COLO668 (cell line): Measurements from ENCODE around the gene PTPRD.

ENCODE experiments used
- DNase-seq: peaks from one replicate; lab custom pipeline; 2025; ENCODE audit not compliant: unreplicated experiment; lab: John Stamatoyannopoulos, UW

PTPRD gene

GRCh38 chr9:10612641-10613398 is at the start of gene PTPRD:
Gene PTPRD (minus strand): TSS chr9:10613002.
- DNase-seq, result peak; percentile 73

GRCh38 chr9:10661994-10662393 is 49.2 kb upstream of the PTPRD start:
- DNase-seq, result no peak

GRCh38 chr9:10661376-10661775 is 48.6 kb upstream of the PTPRD start:
- no peak for DNase-seq

- DNase-seq, result no peak
These were observed 38.2 kb upstream of the PTPRD start for GRCh38 chr9:10651012-10651411.

- no peak for DNase-seq
These were observed 36.3 kb upstream of the PTPRD start for GRCh38 chr9:10649076-10649475.

- DNase-seq, result no peak
These were observed 21.0 kb upstream of the PTPRD start for GRCh38 chr9:10633785-10634184.

- no peak for DNase-seq
These were observed 1.5 kb upstream of the PTPRD start for GRCh38 chr9:10614196-10614800.

- no peak for DNase-seq
These were observed 617 bp upstream of the PTPRD start for GRCh38 chr9:10613419-10613818.

GRCh38 chr9:10605388-10605787 is 7.4 kb downstream of the PTPRD start:
- no peak for DNase-seq

- DNase-seq, result no peak
These were observed 7.9 kb downstream of the PTPRD start for GRCh38 chr9:10604927-10605326.

- DNase-seq, result no peak
These were observed 15.0 kb downstream of the PTPRD start for GRCh38 chr9:10597801-10598200.

- DNase-seq, result no peak
These were observed 18.3 kb downstream of the PTPRD start for GRCh38 chr9:10594482-10594881.

GRCh38 chr9:10586407-10586806 is 26.4 kb downstream of the PTPRD start:
- DNase-seq, result no peak

GRCh38 chr9:10571699-10572098 is 41.1 kb downstream of the PTPRD start:
- DNase-seq, result no peak

GRCh38 chr9:10566848-10567247 is 46.0 kb downstream of the PTPRD start:
- DNase-seq, result no peak

GRCh38 chr9:10562581-10563343 is 50.0 kb downstream of the PTPRD start:
- DNase-seq, result no peak

- no peak for DNase-seq
These were observed 64.5 kb downstream of the PTPRD start for GRCh38 chr9:10548348-10548747.

GRCh38 chr9:10538073-10538472 is 74.7 kb downstream of the PTPRD start:
- no peak for DNase-seq

GRCh38 chr9:10534850-10535249 is 78.0 kb downstream of the PTPRD start:
- no peak for DNase-seq

- no peak for DNase-seq
These were observed 86.8 kb downstream of the PTPRD start for GRCh38 chr9:10525972-10526371.

- DNase-seq, result no peak
These were observed 89.6 kb downstream of the PTPRD start for GRCh38 chr9:10523164-10523563.

GRCh38 chr9:10512144-10512543 is 100.7 kb downstream of the PTPRD start:
- no peak for DNase-seq
